GM10847 (cell line): Measurements from ENCODE around the gene SNW1.

ENCODE experiments used
- POLR2A ChIP-seq: IDR thresholded peaks from 2 replicates; pipeline ENCODE4 v1.6.1; 2011; ENCODE audit not compliant: insufficient read length; ENCODE audit errors: extremely low read depth

The SNW1 gene

DNA sequence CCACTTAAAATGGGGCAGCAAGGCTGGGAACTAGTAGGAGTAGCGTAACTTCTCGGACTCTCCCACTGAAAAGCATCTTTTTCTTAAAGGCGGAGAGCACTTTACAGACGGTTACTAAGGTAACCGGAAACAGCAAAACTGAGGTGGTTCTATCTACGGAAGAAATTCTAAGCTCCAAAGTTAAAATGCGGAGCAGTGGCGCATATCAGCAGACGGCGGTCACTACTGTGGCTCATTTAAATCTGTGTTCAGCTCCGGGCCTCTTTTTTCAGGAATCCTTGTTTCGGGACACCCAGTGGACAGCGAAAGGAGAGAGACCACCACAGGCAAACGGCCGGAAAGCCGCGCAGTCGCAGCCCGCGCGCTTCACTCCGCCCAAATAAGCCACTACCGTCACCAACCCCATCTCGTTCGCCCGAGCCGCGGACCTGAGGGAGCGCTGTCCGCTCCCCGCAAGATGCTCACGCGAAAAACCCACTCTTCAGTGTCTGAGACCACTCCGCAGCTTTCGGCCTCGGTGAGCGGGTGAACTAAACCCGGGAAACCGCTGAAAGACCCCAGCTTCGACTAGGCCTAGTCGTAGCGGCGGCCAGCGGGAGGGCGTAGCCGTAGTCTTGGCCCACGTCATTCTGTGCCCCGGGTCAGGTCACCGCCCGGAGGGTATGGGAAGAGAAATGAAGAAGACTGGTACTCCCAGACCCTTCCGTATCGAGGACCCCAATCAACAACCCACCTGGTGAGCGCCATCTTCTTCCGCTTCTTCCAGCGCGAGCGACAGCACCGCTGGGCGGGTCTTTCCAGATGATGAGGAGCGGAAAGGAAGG, at the start of gene SNW1:
Gene SNW1 (minus strand): TSS at position 776 of the 824 bp plus-strand sequence. CDS start 29 bp downstream, at position 747.
- peak; percentile 51 for TF ChIP-seq POLR2A

DNA sequence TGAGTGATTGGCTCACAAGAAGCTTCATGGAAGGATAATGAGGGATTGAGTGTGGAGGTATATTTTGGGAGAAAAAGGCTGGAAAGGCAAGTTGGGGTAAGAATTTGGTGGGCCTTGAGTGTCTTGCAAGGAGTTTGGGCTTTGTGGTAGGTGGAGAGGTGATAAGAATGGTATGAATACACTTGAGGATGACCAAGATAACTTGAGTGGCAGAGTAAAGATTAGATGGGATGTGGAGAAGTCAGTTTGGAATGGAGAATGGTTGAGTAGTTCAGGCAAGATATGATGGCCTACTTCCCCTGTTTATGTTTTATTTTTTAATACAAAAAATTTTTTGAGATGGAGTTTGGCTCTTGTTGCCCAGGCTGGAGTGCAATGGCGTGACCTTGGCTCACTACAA, 48.1 kb upstream of the SNW1 start:
- no peak for TF ChIP-seq POLR2A

DNA sequence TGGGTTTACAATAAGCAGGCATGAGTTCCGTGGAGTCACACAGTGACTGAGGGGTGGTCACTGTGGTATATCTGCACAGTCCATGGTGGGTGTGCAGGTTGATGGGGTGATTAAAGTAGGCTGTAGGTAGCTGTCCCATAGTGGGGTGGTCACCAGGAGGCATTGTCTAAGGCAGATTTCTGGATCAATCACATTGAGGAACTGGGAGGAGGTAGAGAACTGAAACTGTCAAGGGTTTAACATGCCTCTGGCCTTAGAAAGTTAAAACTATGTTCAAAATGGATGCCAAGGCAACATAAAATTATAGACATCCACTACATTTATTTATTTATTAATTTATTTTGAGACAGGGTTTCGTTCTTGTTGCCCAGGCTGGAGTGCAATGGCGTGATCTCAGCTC, 47.3 kb upstream of the SNW1 start:
- no peak for TF ChIP-seq POLR2A

DNA sequence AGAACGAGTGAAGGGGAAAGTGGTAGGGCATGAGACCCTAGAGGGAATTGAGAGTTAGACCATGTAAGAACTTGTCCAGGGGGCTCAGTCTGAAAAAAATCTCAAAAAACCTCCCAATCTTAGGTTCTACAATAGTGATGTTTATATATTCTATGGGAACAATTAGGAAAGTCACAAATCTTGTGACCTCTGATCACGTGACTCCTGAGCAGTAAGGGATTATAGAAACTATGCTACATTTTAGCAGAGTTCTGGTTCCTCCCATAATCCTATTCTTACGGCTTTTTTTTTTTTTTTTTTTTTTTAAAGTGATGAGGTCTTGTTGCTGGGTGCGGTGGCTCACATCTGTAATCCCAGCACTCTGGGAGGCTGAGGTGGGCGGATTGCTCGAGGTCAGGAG, 44.8 kb upstream of the SNW1 start:
- no peak for TF ChIP-seq POLR2A

DNA sequence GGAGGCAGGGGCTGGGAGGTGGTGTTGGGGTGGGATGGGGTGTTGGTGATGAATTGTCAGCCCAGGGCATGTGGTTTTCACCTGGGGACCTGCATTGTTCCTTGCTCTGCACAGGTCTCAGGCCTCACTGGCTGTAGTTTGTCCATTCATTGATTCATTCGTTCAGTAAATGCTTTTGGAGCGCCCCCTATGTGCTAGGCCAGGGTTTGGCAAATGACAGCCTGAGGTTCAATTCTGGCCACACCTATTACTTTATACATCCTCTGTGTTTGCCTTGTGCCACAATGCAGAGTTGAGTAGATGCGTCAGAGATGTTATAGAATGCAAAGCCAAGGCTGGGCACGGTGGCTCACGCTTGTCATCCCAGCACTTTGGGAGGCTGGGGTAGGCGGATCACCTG, 43.6 kb upstream of the SNW1 start:
- TF ChIP-seq POLR2A, result no peak

DNA sequence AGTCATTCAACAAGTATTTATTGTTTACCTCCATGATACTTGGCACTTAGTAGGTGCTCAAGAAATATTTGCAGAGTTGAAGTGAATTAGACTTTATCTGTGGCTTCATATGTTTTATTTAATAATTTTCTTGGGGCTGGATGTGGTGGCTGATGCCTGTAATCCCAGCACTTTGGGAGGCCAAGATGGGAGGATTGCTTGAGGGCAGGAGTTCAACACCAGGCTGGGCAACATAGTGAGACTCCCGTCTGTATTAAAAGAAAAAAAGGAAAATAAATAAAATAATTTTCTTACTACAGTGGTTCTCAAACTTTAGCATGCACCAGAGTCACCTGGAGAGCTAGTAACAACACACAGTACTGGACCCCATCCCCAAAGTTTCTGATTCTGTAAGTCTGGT, 39.9 kb upstream of the SNW1 start:
- TF ChIP-seq POLR2A, result no peak

DNA sequence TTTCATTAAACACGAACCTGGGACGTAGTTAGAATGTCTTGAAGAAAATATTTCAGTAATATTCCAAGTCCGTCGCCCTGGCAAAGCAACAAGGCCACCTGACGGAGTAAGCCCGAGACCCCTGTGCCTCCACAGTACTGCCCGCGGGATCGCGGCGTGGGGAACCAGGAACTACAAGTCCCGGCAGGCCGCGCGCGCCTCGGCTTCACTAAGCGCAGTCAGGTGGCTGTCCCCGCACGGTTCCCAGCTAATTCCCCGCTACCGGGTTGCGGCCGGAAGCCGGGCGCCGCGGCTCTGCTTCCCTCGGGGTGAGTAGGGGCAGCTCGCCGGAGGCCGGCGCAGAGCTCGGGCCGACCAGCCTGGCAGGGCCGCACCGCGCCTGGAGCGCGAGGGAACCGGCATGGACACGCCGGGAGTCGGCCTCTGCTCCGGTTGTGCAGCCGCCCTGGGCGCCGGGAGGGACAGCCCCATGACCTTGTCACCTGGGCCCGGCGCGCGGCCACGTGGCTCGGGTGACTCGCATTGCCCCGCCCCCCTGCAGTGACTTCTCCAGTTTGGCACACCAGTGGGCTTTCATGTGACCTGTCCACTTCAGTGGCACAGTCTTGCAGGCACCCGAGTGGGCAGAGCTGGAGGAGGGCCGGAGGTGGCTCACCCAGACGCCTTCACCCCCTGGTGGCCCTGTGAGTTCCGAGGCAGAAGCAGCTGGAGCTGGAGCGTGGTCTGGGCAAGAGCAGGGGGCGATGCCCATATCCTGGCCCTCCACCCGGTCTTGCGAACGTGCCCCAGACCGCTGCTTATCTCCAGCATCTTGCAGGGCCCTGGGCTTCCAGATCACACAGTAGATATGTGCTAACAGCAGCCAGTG, 39.1 kb upstream of the SNW1 start, which contains the start of gene ADCK1:
Gene ADCK1 (plus strand): TSS at position 247 of the 868 bp plus-strand sequence. CDS start 18,870 bp downstream, outside the sequence.
- TF ChIP-seq POLR2A, result peak; percentile 63

DNA sequence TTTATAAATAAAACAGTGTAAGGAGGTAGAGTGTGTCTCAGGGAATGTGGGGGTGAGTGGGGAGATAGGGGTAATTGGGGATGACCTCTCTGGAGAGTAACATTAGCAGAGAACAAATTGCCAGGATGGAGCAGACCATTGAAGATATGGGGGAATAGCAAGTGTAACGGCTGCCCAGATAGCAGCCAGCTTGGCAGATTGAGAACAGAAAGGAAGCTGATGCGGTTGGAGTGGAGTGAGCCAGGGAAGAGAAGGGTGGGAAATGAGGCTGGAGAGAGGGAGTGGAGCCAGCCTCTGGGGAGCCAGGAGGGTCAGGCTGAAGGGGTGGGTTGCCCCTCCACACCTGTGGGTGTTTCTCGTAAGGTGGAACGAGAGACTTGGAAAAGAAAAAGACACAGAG, 33.4 kb upstream of the SNW1 start:
- TF ChIP-seq POLR2A, result no peak

DNA sequence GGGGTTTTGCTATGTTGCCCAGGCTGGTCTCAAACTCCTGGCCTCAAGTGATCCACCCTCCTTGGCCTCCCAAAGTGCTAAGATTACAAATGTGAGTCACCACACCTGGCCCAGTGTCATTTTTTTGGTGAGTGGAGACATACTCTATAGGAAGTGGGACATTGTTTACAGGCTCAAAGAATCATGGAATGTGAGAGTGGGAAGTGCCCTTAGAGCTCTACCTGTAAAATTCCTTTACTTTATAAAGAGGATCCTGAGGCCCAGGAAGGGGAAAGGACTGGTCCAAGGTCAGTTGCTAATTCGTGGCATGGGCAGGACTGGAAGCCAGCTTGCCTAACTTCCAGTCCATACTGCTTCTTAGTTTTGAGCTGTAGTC, 30.3 kb upstream of the SNW1 start:
- TF ChIP-seq POLR2A, result no peak

DNA sequence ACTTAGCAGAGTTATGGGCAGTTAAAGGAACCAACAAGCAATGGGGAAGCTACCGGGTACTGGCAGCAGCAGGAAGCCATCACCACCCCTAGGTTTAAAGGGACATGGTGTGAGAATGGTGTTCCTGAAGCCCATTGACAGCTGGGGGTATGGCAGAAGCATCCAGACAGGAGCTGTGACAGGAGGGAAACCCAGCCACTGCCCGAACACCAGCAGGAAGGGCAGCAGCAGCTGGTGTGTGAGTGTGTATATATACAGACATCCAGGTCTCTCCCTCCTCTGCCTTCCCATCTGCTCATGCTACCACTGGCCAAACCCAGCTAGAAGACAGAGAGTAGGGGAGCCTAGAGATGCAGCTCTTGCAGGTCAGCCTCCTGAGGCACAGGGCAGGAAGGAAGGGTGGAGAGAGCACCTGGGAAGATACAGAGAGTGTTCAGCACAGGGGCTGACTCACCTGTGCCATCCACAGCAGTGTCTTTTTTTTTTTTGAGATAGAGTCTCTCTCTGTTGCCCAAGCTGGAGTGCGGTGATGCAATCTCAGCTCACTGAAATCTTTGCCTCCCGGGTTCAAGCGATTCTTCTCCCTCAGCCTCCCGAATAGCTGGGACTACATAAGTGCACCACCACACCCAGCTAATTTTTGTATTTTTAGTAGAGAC, 29.7 kb upstream of the SNW1 start:
- TF ChIP-seq POLR2A, result no peak

DNA sequence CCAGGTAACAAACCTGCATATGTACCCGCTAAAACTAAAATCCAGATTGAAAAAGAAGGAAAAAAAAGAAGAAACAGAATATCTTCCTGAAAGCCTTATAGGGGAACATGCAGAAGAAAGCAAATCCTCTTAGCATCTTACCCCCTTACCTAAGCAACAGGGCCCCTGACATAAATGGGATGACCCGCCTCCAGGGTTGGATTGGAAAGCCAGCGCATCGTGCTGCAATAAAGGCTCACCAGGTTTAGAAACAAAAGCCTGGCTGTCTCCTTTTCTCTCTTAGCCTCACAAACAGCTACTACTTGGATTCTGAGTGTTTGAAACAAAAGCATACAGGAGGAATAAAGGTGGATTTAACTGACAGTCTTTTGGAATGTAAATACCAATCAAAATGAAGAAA, 25.2 kb upstream of the SNW1 start:
- TF ChIP-seq POLR2A, result no peak

DNA sequence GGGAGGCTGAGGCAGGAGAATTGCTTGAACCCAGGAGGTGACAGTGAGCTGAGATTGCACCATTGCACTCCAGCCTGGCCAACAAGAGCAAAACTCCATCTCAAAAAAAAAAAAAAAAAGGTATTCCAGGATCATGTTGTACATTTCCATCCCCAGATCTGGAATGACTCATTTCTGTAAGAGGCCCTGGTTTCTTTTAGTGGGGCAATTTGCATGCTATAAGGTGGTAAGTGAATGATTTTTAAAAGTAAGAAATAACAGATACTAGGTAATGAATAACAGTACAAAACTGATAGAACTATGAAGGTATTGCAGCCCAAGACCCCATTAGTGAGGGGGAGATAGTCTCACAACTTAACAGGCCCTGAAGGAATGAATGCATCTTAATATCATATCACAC, 21.2 kb upstream of the SNW1 start:
- no peak for TF ChIP-seq POLR2A

DNA sequence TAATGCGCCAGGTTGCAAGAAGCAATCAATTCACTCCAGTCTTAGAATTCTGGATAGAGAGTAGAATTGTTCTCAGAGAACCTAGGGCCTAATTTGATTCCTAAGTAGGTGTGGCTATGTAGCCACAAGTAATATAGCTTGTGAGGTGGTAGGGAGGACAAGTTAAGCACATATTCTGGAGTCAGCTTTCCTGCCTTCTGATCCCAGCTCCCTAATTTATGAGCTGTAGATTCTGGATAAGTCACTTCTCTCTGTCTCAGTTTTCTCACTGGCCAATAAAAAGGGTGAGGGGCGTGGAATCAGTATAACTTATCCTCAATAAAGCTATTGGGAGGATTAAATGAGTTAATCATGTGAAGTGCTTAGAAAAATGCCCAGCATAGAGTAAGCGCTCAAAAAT, 3.0 kb upstream of the SNW1 start:
- TF ChIP-seq POLR2A, result no peak

DNA sequence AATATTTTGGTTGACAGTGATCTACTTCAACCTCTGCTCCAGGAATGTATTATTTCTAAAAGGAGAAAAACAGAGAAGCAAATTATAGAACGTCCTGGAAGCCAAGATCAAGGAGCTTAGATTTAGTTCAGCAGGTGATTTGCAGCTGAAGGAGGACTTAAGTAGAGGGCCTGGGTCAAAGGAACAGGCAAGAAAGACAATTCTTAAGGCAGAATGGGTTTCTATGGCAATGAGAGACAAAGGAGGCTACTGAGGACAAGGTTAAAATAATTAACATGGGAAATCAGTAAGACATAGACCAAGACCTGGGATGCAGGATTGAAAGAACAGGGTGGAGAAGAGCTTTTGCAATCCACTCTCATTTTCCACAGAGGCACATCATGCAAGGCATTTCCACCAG, 2.4 kb upstream of the SNW1 start:
- no peak for TF ChIP-seq POLR2A

DNA sequence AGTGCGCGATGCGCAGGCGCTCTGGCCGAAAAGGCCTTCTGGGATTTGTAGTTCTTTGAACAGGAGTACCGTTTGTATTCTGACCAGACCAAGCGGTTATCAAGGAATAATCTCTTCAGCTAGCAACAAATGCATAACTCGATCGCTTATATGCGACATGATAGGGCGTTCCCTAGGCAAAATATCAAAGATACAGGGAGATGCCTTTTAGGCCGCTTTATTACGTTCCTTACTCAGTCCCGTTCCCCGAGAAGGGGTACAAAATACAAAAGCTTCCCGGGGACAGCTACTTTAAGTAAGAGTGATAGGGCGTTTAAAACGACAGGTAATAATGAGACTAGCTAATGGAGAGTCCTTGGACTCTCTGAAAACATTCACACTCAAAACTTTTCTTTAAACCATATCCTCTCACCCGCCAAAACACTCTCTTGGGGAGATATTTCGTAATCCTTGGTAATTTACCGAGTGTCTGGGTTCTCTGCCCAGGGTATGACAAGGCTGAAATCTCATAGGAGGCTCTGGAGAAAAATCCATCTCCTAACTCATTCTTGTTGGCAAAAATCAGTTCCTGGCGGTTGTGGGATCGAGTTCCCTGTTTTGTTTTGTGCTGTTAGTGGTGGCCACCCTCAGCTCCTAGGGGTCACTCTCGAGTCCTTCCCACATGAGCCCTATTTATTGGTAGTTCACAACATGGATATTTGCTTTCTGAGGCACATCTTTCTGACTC, 412 bp upstream of the SNW1 start:
- TF ChIP-seq POLR2A, result no peak

DNA sequence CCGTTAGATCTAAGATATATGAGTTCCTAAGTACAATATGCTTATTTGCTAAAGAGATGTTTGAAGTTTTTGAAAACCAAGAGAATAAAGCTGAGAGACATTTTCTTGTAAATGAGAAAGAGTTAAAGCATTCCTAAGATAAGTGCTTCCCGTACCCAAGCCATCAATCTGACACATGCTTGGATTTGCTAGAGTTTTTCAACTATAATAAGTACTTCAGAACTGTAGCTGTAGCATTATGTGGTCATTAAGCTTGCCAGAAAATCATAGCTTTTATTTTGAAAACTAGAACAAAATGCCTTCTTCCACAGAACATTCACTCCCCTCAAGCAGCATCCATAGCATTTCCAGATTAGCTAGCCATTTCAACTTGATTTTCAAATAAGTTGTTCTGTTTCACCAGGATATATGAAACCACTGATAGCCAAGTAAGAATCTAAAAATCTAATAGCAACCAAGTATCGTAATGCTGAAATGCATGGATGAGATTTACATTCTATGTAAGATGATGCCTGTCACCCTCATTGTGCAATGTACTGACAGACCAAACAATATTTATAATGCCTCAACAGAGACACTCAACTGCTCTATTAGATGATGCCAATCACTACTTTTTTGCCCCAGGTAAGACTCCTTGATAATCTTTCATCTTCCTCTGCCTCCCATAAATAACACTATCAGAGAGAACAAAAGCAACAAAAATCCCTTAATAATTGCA, 8.0 kb downstream of the SNW1 start:
- TF ChIP-seq POLR2A, result no peak
